OCI-M2 (cell line): ENCODE results near the gene NAV2.

Source experiments
- DNase-seq: peaks from one replicate; lab custom pipeline; 2025; ENCODE audit not compliant: unreplicated experiment; lab: John Stamatoyannopoulos, UW

NAV2 gene

DNA sequence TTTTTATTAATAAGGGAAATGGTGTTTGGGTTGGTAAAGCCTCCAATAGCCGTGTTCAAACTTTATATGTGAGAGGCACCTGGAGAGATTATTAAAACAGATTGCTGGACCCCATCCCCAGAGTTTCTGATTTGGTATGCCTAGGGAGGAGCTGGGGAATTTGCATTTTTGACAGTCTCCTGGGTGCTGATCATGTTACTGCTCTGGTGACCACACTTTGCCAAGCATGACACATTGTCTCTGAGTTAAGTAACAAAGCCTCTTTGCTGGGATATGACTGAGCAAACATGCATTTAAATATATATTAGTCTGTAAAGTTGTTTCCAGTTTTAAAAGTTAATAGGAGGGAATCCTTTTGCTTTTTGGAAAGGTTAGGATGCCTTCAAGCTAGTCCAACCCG lies 140.4 kb downstream of the NAV2 start:
- DNase-seq: no peak

DNA sequence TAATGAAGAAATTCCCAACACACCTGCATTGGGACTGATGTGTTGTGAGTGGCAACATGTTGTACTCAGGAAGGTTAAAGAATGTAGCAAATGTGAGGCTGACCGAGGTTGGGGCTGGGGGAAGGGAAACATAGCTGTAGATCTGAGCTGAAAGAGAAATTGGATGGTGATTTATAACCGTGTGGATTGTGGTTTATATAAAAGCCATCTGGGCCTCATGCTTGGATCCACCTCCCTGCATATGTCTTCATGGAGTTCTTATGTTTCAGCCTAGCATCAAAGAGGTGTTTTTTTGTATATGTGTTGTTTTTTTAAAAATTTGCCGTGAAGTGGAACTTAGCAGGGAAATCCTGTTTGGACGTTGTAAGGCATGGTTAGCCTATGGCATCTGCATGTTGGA lies 141.3 kb downstream of the NAV2 start:
- no peak for DNase-seq

DNA sequence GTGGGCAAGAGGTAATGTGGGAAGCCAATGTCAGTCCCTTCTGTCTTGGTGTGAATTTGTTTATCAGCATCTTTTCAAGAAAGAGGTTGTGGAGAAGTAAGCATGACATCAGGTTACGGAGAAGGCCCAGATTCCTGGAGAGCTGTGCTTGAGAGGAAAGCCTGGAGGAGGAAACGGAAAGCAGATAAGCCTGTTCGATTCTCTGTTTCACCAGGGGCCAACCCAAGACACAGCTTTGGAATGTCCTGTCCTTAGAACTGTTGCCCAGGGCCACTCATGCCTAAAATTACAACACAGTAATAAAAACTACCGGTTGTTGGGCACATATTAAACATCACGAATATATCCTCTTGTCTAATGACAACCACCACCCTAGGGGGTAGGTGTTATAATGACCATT lies 148.5 kb downstream of the NAV2 start:
- DNase-seq: no peak

DNA sequence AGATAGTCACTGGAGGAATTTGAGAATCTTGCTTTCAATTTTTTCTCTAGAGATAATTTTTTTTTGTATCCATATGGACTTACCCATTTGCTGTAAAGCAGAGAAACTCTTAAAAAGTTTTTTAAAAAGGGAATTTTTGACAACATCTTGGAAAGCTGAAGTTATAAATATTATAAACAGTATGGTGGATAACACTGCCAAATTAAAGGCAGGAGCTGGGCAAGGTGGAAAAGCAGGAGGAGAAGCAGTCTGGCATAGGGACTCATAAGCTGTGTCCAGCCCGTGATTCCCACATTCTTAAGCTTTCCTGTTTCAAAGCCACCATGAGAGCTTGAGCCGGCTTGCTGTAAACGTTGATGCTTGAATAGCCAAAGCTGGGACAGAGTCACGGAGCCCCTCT lies 149.5 kb downstream of the NAV2 start:
- no peak for DNase-seq

DNA sequence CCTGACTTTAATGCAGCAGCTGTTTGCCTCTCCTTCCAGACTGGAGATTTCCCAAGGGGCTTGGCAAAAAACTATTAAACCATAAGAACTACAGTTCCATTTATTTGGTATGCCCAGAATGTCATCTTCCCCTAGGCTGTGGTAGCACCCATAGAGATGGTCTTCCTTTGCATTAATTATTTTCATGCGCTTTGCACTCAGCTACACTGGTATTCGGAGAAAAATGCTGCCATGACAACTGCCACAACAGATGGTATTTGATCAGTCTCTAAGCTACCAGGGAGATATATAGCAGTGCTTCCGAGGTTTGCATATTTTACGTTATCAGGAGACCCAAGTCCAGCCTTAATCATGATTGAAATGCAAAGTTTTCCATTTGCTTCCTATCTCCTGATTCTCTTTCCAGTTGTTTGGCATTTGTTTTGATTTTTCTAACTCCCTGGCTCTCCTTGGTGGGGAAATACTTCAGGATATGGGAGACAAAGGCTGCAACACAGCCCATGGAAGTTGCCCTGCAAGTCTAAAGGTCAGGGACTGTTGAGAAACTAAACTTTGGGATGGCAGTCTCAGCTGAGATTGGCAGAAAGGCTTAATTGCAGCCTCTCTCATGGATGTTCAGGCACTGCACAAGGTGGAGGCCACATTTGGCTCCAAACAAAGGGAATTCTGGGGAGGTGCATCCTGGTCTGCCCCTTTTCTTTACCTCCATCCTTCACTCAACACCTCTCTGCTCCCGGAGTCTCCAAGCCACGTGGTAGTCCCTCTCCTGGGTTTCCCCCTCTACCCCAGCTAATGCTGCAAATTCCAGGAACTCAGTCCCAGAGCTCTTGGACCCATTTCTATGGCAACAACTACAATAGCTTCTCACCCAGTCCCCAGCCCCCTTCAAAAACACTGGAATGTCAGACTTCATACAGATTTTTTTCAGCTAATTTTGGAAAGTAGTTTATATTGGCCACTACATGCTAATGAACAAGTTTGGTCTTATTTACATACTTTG lies 151.8 kb downstream of the NAV2 start:
- DNase-seq: no peak

DNA sequence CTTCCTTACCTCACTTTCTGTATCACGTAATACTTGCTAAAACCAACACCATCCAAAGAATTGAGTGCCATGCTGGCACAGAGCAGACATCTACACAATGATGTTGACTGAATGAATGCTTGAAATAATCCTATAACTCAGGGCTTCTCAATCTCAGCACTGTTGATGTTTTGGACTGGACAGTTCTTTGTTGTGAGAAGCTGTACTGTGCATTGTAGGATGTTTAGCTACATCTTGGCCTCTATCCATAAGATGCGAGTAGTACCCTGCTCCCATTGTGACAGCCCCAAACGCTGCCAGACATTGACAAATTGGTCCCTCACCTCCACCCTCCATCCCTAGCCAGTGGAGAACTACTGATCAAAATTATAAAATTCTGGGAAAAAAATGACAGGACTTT lies 153.4 kb downstream of the NAV2 start:
- DNase-seq: no peak

DNA sequence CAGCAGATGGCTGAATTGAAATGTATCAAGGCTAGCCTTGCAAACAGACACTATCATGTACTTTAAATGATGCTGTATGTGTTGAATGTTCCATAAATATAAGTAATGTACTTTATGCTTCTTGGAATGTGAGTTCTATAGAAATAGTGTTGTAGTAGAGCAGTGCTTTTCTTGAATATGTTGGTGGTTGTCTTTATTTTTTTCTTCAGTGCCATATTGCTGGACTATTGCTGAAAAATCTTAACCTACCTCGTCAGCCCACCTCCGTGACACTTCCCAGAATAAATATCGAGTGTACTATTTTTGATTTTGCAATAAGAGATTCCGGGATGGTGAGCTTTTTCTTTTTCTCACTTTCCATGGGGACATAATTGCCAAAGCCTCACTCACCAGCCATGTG lies 153.9 kb downstream of the NAV2 start:
- DNase-seq: no peak

DNA sequence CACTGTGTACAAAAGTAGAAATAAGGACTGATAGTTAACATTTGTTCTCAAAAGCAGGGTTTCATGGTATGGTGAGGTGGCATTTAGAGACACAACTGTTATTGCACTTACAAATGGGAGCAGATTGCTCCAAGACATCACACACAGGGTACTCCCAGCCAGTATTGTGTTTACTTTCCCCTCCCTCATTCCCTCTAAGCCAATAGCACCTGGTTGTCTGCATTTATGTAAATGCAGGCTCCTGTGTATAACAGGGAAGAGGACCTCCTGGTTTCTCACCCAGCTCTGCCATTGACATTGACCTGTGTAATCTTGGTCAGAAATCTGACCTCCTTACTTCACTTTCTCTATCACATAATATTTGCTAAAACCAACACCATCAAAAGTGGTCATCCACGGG lies 154.4 kb downstream of the NAV2 start:
- no peak for DNase-seq

DNA sequence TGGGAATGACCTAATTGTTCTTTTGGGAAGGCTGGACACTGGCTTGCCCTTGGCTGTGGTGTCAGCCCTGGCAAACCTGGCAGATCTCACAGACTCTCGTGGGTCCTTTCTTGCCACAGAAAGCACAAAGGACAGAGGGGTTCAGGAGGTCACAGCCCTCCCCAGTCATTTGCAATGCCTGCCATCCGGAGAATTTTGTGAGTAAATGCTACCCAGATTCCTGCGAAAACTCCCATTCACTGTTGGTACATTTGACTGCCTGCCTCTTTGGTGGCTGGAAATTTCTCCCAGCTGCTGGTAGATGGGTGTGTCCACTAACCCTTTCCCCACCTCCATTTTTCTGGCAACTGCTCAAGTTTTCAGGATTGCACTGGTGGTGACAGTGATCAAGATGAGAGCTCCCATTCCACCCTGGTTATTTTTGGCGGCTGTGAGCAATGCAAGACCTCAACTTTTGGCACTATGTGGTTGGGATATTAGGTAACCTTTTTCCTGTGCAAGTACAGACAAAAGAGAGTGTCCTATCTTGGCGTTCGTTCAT lies 155.7 kb downstream of the NAV2 start:
- no peak for DNase-seq

DNA sequence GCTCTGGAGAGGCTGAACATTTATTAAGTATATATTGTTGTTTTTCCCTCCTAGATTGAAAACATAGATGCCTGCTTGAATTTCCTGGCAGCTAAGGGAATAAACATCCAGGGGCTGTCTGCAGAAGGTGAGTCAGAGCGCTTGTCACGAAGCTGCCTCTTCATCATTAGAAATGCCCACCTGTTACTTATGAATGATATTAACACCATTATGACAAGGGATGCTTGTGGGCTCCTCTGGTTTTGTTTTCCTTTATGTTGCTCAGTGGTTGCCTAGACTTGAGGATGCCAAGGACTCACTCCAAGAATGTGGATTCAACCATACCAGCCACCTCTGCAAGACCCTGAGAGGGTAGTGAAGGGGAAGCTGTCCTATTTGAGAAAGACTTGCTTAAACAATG lies 156.2 kb downstream of the NAV2 start:
- no peak for DNase-seq

DNA sequence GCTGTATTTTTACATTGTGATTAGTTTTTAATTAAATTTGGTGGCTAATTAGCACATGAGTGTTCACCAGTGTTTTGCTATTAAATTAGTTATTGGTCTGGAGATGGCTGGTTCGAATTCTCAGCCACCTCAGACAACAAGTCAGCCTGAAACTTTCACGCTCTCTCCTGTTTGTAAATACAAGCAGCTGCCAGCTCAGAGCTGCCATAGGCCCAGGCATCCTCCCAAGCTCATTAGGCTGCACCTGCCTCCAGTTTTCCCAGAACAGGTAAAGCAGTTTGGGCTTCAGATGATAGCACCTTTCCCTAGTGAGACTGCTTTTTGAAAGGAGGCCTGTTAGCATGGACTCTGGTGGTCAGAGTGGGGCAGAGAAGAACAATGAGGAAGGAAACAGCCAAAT lies 156.8 kb downstream of the NAV2 start:
- DNase-seq: no peak

DNA sequence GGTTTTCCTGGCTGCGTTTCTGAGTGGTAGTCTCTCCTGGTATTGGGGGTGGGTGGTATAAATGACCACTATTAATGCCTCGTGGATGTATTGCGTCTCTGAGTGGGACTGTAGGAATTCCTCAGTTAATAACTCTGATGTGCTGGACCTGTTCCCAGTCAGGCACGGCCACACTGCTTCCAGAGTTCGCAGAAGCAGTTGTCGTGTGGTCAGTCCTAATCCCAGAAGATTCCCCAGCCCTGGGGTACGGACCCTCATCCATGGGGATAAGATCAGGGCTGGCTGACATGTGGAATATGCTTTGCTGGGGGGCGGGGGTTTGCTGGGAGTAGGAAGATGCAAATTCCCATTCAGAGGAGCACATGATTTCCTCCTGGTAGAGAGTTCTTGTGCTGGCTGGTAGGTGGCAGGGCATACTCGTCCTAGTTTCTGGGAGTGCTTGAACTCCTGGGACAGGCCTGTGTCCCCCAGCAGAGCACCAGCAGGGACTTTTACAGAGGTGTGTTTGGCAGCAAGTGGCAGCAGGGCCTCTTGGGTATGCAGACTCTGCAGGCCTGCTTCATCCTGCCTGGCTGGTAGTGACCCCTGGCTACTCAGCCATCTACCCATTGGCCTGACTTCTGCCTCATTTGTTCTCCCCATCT lies 157.4 kb downstream of the NAV2 start:
- DNase-seq: no peak

DNA sequence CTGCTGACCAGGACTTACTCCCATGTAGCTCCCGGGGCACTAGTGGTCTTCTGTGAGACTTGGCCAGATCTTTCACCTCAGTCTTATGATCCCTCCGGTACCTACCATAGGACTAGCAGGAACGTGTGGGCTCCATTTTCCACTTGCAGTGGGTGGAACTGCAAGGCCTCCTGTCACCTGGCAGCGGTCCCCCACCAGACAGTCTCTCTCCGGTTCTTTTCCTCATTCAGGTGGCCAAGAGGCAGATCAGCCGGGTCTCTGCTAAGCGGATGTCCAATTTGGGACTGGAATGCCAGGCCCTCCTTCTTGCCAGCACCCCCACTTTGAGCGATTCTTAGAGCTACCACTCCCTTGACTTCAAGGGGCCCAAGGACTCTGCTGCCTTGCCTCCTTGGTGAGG lies 158.9 kb downstream of the NAV2 start:
- no peak for DNase-seq

DNA sequence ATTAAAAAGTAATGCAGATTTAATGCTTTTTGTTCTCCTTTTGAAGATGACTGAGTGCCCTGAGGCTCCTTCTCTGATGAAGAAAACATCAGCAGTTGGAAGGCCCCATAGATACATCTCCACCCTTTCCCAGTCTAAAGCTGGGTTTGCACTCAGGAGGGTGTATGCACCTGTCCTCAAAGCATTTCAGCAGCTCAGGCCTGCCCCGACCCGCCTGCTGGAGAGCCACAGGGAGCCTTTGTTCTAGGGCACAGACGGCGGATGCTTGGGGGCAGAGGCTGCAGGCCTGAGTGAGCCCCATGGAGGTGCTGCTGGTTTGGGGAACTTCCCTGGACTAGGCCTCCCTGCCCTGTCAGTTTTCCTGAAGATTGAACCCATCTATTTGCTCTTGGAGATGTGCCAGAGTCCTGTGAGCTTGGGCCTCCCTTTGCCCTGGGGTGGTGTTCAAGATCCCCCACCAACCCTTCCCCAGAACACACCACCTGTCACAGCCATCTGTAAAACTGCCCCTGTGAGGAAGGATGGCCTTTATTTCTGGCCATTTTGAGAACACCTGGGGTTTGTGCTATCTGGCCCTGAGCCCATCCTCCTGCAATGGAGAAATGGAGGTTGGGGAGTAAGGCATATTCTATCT lies 160.0 kb downstream of the NAV2 start:
- no peak for DNase-seq

DNA sequence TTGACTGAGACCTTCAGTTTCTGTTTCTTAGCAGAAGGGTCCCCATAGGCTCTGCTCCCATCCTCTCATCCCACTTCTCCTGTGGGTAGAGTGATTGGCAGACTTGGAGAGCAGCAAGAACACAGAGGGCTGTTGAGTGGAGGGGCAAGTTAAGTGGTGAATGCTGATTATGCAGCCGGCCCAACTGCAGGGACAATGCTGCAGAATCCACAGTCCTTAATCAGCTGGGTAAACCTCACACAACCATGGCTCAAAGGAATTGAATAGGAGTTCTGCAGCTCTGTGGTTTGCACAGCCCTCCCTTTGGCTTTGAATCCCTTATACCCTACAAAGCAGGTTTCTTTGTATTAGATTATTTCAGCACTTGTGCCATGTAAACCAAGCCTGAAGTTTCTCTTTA lies 161.1 kb downstream of the NAV2 start:
- DNase-seq: no peak

DNA sequence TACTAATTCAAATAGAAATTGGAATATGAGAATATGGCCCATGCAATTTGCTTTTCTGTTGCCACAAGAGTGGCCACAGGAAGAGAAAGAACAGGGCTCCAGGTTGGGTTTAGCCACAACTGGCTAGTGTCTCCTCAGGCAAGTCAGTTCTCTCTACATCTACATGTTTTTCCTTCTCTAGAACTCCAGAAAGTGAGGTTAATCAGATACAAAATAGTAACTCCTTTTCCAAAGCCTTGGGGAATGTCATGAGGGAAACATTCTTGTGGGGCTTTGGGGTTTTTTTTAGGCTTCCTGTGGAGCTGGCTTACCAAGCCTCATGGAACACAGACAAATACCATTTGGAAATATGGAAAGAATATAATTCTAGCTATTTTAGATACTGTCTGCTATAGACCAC lies 161.6 kb downstream of the NAV2 start:
- no peak for DNase-seq

DNA sequence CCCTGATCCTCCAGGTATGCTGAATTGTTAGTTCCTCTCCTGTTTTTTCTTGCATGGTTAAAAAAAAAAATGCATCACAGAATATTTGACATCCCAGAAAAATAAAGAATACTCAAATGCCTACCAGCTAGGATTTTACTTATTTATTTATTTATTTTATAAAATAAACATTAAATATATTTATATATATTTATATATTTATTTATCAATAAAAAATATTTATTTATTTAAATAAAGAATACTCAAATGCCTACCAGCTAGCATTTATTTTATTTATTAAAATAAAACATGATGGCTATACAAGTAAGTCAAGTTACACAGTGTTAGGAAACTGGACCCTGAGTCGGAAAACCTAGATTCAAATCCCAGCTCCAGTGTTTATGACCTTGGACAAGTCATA lies 164.1 kb downstream of the NAV2 start:
- no peak for DNase-seq

DNA sequence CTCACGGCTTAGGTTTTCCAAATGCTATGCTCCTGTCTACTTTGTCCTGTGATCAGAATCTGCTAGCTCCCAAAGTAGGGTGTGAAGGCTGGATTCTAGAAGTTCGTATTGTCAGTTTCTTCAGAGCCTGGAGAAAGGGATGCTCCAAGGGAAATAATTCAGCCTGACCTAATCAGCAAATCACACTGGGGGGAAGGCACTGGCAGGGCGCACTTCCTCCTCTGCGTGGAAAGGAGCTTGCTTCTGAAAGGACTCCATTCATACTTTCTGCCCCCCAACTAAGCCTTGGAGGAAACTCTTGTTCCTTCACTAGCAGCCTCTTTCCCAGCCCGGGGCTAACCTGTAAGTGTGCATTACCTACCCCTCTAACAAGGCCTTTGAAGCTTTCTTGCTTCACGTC lies 165.9 kb downstream of the NAV2 start:
- DNase-seq: no peak

DNA sequence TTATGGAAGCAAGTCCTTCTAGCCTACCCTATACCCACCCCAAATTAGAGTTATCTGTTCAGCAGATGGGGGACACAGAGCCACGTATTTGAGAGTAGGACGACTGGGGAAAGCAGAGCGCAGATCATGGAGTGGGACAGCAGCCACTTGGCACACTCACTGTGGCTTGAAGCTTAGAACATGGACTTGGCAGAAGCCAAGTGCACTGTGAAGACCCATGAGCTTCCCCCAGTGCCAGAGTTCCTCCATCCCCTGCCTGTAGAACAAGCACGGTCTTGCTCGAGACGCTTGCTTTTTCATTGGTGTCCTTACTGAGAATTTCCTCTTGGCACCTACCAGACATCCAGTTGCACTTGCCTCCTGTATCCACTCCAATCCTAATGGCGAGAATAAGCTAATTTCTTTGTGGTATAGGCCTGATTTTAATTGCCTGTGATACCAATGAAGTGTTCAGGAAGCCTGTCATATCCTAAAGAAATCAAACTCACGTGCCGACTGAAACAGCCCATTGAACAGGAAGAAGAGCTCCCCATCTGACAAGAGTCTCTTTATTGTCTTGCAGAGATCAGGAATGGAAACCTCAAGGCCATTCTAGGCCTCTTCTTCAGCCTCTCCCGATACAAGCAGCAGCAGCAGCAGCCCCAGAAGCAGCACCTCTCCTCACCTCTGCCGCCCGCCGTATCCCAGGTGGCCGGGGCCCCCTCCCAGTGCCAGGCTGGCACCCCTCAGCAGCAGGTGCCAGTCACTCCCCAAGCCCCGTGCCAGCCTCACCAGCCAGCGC lies 166.9 kb downstream of the NAV2 start:
- no peak for DNase-seq

DNA sequence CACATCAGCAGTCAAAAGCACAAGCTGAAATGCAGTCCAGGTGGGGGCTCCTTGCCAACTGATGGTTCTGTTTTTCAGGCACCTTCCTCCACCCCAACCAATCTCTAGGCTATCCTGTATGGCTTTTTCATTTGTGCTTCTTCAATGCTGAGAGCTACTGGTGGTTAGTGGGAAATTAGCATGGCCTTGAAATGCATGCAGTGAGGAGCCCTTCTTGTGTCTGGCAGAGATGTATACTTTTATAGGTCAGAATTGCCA lies 167.4 kb downstream of the NAV2 start:
- DNase-seq: no peak

DNA sequence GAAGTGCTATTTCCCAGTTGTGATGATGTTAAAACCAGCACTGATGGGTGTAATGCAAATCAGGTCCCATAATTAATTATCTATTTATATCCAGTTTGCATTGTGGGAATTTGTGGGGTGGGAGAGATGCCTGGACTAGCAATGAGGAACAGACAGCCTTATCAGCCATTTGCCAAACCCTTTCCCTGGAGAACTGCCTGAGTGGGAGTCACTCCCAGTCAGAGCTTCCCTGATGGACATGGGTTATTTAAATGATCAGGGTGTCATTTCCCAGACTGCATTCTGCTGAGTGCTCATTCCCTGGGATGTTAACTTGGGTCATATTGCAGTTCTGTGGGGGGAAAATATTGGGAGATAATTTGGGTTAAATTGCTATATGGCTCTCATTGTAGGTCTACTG lies 168.5 kb downstream of the NAV2 start:
- no peak for DNase-seq
